Islet of Langerhans (tissue), 1 donor: Measurements from ENCODE around the gene IMMT.

ENCODE experiments used
- FAIRE-seq: peaks from one replicate; lab custom pipeline; 2011; peaks lifted over from hg19 to GRCh38; lab: Jason Lieb, UNC

Gene IMMT

GRCh38 chr2:86199834-86200177 lies 4.5 kb upstream of the IMMT start:
- FAIRE-seq = no peak

GRCh38 chr2:86195808-86196387 lies 636 bp upstream of the IMMT start:
- no peak for FAIRE-seq

GRCh38 chr2:86194751-86195054 lies 559 bp downstream of the IMMT start:
- no peak for FAIRE-seq

- no peak for FAIRE-seq
Measured at GRCh38 chr2:86193901-86194567, 1.2 kb downstream of the IMMT start.

- FAIRE-seq = no peak
Measured at GRCh38 chr2:86189782-86190416, 5.4 kb downstream of the IMMT start.

GRCh38 chr2:86186431-86186830 lies 8.8 kb downstream of the IMMT start:
- FAIRE-seq = no peak

GRCh38 chr2:86185517-86186212 lies 9.6 kb downstream of the IMMT start:
- no peak for FAIRE-seq

- no peak for FAIRE-seq
Measured at GRCh38 chr2:86176597-86176996, 18.7 kb downstream of the IMMT start.

GRCh38 chr2:86175828-86176227 lies 19.4 kb downstream of the IMMT start:
- no peak for FAIRE-seq

GRCh38 chr2:86174445-86174844 lies 20.8 kb downstream of the IMMT start:
- FAIRE-seq = peak; percentile 86

GRCh38 chr2:86172610-86173009 lies 22.7 kb downstream of the IMMT start:
- no peak for FAIRE-seq

GRCh38 chr2:86171295-86171694 lies 24.0 kb downstream of the IMMT start:
- no peak for FAIRE-seq

GRCh38 chr2:86170449-86170848 lies 24.8 kb downstream of the IMMT start:
- FAIRE-seq = no peak

GRCh38 chr2:86160156-86160952 lies 34.9 kb downstream of the IMMT start:
- FAIRE-seq = no peak

- FAIRE-seq = no peak
Measured at GRCh38 chr2:86158286-86158685, 37.0 kb downstream of the IMMT start.

- no peak for FAIRE-seq
Measured at GRCh38 chr2:86157009-86157556, 38.2 kb downstream of the IMMT start.

GRCh38 chr2:86150502-86150901 lies 44.8 kb downstream of the IMMT start:
- FAIRE-seq = no peak

- FAIRE-seq = no peak
Measured at GRCh38 chr2:86147793-86148192, 47.5 kb downstream of the IMMT start.

- no peak for FAIRE-seq
Measured at GRCh38 chr2:86143926-86144685, 51.2 kb downstream of the IMMT start.

- FAIRE-seq = no peak
Measured at GRCh38 chr2:86143307-86143706, 52.0 kb downstream of the IMMT start.

- no peak for FAIRE-seq
Measured at GRCh38 chr2:86142436-86143257, 52.6 kb downstream of the IMMT start.
